NCI-H510A treated with DMSO at 0.1 percent for 48 hours (cell line): Measurements from ENCODE around the gene HSPB9.

Experiments
- DNase-seq: peaks from one replicate; lab custom pipeline; 2025; lab: John Stamatoyannopoulos, UW

HSPB9 gene

GRCh38 chr17:42101513-42102292 is 20.9 kb upstream of the HSPB9 start:
- DNase-seq = no peak

GRCh38 chr17:42103221-42103954 is 19.2 kb upstream of the HSPB9 start:
- no peak for DNase-seq

- no peak for DNase-seq
Measured at GRCh38 chr17:42104264-42104663, 18.3 kb upstream of the HSPB9 start.

DNA sequence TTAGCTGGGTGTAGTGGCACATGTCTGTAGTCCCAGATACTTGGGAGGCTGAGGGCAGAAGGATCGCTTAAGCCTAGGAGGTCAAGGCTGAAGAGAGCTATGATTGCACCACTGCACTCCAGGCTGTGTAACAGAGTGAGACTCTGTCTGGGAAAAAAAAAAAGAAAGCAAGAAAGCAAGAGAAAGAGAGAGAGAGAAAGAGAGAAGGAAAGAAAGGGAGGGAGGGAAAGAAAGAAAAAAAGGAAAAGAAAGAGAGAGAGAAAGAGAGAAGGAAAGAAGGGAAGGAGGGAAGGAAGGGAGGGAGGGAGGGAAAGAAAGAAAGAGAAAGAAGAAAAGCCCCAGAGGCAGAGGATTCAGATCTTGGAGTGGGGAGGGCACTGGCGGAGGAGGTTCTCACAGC is 16.6 kb upstream of the HSPB9 start:
- no peak for DNase-seq

DNA sequence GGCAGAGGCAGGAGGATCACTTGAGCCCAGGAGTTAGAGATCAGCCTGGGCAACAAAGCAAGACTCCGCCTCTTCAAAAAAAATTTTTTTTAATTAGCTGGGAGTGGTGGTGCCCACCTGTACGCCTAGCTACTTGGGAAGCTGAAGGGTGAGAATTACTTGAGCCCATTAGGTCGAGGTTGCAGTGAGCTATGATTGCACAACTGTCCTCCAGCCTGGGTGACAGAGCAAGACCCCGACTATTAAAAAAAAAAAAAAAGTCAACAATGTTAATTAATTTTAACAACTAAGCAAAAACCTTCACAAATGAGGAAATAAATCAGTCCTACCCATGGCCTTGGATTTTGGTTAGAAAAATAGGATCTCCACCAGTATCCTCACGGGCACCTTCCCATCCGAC is 15.5 kb upstream of the HSPB9 start:
- DNase-seq = no peak

DNA sequence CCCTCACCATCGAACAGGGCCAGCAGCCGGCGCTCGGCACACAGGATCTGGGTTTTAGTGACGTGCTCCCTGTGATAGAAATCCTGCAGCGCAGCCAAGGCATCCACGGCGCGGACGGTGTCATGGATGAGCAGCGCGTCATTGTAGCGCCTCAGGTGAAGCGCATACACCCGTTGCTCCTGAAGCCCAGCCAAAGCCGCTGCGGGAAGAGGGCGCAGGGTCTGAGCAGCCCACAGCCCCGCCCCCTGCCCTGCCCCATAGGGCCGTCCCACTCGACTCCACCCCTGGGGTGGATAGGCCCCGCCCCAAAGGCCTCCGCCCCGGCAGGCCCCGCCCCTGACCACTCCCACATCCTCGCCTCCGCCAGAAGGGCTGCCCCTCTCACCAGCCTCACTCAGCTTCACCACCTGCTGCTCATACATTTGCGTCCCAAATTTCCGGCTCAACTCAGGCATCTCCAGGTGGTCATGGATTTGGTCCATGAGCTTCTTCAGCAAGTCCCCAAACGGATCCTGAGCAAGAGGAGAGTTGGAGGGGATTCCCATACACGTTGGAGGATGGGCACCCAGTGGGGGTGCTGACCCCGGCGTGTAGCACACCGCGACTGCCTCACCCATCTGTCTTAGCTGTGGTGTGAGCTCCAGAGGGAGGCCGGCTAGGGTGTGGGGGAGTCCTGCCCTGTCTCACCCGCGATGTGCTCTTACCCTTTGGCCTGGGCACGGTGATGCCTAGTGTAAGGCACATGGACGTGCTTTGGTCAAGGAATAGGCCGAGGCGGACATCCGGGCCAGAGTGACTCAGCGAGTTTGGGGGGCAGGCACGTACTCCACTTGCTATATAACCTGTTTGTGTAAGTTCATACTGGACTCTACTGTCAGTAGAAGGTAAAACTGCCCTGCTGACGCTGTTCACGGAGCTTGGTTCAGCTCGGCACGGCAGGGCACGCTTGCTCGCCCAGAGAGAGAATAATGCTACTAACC is 14.7 kb upstream of the HSPB9 start:
- peak; percentile 69 for DNase-seq

DNA sequence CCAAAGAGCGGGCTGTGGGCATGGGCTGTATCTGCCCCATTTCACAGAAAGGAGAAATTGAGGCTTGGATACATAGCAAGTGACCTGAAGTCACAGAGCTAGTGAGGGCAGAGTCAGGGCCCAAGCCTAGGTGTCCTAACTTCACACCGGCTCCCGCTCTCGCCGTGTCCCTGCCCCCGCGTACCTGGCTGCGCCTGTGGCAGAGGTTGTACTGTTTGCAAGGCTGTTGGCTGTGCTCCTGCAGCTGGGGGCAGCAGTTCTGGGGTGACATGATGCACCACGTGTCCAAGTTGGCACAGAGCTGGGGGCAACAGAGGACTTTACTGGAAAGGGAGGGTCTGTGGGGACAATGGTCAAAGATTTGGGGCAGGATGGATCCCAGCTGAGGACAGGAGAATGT is 13.5 kb upstream of the HSPB9 start:
- DNase-seq = no peak

- DNase-seq = no peak
Measured at GRCh38 chr17:42110301-42111264, 12.0 kb upstream of the HSPB9 start.

DNA sequence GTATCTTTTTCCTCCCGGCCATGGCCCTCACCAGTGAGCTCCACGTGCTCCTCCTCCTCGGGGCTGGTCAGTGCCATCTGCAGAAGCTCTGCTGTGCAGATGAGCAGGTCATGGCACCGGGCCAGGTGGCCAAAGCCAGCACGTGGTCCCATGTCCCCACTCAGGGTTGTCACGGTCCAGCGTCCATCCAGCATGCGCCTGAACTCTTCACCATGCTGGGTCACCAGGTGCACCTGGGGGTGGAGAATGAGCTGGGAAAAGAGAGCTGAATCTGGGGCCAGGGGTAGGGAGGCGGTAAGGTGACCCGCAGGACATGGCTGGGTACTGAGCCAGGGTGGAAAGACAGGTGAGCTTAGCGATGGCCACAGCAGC is 11.4 kb upstream of the HSPB9 start:
- no peak for DNase-seq

DNA sequence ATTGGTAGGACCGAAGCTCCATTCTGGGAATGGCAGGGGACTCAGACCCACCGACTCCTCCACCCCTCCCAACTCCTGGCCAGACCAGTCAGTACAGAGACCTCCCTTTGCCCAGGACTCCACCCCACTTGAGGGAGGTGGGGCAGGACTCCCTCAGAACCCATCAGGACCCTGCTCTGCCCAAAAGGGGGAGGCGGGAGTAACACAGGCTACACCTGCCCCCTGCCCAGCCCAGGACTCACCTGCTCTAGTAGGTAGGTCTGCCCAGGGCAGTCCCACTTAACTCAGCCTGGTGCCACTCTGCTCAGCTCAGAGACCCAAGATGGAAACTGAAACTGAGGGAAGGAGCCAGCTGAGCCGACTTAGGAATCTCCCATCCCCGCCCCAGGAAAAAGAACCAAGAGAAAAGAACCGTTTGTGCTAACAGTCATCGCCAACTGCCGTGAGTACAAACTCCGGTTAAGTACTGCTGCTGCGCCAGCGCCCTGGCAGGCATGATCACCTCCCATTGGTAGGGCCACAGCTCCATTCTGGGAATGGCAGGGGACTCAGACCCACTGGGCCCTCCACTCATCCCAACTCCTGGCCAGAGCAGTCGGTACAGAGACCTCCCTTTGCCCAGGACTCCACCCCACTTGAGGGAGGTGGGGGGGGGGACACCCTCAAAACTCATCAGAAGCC is 10.6 kb upstream of the HSPB9 start:
- peak; percentile 38 for DNase-seq

GRCh38 chr17:42112552-42113176 is 9.9 kb upstream of the HSPB9 start, which contains the start of gene DHX58:
TSS of gene DHX58 (minus strand) at chr17:42112714. CDS start at chr17:42111892, 822 bp downstream.
- DNase-seq = peak; percentile 91

- no peak for DNase-seq
Measured at GRCh38 chr17:42113293-42114069, 9.1 kb upstream of the HSPB9 start.

- DNase-seq = no peak
Measured at GRCh38 chr17:42114118-42114517, 8.5 kb upstream of the HSPB9 start.

DNA sequence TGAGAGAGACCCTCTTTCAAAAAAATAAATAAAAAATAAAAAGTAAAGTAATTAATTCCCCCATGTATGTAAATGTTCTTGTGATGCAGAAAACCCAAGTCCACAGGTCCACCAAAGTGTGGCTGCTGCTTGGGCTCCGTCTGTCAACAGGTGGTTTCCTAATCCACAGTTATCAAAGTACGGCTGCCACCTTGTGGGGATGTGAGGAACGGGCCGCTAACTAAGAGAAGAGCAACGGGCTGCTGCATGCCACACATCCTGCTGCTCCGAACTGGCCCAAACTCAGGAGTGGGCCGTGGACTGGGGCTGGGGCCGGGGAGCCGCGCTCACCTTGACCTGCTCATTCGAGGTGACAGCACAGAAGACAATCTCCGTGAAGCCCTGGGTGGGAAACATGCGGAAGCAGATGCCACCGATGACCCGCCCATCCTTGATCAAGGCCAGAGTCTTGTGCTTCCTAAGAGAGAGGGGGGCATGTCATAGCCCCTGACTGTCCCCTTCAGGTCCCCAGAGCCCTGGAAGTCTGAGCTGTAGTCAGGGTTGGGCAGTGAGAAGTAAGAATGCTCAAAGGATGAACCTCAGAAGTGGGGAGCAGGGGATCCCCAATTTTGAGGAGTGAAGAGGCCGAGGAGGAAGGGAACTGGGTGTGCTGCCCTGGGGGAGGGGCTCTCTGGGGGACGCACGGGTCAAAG is 5.8 kb upstream of the HSPB9 start:
- peak; percentile 78 for DNase-seq

- no peak for DNase-seq
Measured at GRCh38 chr17:42117397-42118125, 5.0 kb upstream of the HSPB9 start.

GRCh38 chr17:42118126-42118510 is 4.5 kb upstream of the HSPB9 start:
- no peak for DNase-seq

DNA sequence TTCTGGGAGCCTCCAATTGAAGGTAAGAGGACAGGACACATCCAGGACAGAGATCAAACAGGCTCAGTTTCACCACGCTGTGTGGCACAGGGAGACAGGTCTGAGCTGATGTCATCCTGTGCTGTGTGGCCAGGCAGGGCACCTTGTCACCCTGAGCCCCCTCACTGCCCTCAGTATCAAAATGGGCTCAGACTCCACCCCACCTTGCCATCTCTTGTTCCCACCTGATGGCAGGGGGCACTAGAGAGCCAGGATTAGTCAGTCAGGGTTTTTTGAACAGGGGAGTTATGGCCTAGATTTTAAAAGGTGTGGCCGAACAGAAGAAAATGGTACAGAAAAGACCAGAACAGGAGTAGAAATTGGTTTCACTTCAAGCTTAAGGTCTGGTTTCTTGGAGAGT is 4.1 kb upstream of the HSPB9 start:
- peak; percentile 47 for DNase-seq

GRCh38 chr17:42119301-42119700 is 3.3 kb upstream of the HSPB9 start:
- DNase-seq = no peak
